Ammon's horn (tissue), 1 donor: ENCODE data around the gene RIBC1.
"Not testable (repeated sequence)": the region's sequence is repeated elsewhere in the genome, so short reads cannot be mapped to it uniquely, and the experiment has no call there.

Experiments
- DNase-seq: peaks from one replicate; pipeline ENCODE4 v3.0.0-alpha.2; 2016; ENCODE audit warnings: low spot score

RIBC1 gene

GRCh38 chrX:53422861-53423306 lies at the start of gene RIBC1:
Gene RIBC1, plus strand, starts transcription at chrX:53422873. Its CDS starts 3,404 bp downstream, at chrX:53426277.
- DNase-seq: no peak

DNA sequence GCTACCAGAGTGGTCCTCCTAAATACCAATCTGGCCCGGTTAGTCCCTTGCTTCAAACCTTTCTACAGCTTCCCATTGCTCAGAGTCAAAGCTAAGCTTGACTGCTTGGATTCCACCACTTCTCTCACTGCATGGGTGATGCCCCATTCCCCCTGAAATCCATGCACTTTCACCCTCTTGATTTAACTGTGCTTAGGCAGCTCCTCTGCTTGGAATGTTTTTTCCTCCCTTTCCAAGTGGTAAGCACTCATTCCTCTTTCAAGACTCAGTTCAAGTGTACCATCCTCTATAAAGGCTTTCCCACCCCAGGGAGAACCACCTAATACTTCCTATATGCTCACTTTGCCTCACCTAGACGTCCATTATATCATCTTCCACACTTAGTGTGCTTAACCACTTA lies 49.4 kb upstream of the RIBC1 start:
- DNase-seq: no peak

DNA sequence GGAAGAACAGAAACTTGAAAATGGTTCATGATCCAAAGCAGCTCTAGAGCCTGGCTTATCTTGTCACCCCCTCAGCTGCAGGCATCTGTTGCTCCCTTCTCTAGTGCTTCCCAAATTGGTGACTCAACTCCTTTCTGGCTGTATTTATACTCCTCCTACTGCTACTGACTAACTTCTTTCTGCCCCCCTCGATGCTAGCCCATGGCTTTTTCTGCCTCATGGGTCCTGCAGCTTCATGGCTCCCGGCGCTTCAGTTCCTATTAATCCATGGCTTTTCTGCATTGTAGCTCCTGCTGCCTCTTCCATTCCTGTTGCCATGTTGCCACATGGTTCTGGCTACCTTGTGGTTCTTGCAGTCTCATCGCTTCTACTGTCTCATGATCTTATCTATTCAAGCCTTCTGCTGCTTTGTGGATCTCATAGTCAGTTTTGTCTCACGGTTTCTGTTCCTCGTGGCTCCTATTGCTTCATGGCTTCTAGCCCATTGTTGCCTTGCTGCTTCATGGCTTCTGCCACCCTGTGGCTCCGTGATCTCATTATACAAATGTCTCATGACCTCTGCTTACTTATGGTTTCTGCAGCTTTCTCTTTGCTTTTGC lies 48.4 kb upstream of the RIBC1 start:
- DNase-seq: peak; percentile 36

DNA sequence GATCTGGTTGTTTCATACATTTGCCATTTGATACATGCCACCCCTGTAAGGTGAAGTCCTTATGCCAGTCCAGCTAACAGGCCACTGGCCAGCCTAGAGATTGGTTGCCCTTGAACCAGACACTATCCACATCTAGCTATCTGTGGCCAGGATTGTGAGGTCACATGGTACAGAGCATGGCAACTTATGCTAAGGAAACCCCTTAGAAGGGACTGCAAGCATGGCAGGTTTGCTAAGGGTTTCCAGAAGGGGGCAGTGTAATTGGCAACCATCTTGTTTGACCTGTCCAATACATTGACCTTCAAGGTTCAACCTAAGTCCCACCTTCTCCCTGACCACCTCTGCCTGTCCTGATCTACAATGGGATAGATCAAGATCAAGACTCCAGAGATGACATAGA lies 47.8 kb upstream of the RIBC1 start:
- DNase-seq: no peak

DNA sequence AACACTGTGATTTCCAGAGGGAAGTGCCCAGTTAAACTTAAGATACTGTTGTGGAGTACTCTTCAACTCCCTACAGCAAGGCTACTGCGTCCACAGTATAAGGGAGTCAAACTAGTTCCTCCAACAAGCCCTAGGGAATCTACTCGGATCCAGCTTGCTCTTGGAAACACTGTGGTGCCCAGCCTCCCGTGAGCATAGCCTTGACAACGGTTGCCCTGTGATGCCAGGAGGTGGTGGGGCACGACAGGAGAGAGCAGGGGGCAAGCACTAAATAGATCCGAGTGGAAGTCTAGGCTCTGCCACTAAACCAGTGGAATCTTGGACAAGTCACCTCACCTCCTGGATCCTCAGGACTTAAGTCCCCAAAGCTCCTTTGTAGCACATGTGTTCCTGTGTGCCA lies 45.8 kb upstream of the RIBC1 start:
- no peak for DNase-seq

- DNase-seq: no peak
Observed at GRCh38 chrX:53377464-53377863, 45.2 kb upstream of the RIBC1 start.

DNA sequence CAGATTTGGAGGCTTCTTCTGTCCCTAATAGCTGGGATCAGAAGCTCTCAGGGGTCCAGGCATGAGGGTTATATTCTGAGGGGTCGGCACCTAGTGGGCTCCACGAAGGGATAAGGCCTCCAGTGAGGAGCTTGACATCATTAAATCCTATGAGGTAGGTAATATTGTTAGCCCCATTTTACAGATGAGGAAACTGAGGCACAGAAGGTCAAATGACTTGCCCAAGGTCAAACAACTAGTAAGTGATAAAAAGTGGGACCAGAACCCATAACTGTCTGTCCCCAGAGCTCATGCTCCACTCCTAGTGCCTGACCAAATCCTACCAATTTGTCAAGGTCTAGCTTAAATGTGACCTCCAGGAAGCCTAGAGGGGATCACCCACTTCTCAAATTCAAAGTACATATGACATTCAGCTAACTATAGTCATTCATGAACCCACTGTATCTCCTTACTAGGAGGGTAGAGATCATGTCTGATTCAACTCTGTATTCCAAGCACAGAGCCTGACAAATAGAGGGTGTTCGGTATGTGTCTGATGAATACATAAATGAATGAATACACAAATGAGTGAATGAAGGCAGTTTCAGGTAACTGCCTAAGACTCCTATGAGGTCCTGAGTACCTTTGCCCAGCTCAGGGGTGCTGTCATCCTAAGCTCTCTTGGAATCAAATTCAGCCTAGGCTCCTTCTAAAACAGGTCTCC lies 43.5 kb upstream of the RIBC1 start:
- no peak for DNase-seq

DNA sequence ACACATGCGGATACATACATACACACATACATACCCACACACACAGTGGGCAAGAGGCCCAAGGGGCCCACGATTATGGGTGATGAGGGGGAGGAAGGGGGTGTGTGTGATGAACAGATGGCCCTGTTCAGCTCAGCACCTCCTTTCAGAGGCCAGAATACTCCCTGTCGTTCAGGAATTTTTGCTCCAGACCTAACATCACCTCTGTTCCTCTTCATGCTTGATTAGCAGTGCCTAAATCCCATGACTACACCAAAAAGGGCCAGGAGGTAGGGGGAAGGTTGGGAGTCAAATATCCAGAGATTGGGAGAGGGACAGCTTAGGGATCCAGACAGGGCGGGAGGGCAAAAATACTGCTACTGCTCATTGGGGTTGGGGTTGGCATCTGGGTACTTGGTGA lies 42.9 kb upstream of the RIBC1 start:
- DNase-seq: no peak

DNA sequence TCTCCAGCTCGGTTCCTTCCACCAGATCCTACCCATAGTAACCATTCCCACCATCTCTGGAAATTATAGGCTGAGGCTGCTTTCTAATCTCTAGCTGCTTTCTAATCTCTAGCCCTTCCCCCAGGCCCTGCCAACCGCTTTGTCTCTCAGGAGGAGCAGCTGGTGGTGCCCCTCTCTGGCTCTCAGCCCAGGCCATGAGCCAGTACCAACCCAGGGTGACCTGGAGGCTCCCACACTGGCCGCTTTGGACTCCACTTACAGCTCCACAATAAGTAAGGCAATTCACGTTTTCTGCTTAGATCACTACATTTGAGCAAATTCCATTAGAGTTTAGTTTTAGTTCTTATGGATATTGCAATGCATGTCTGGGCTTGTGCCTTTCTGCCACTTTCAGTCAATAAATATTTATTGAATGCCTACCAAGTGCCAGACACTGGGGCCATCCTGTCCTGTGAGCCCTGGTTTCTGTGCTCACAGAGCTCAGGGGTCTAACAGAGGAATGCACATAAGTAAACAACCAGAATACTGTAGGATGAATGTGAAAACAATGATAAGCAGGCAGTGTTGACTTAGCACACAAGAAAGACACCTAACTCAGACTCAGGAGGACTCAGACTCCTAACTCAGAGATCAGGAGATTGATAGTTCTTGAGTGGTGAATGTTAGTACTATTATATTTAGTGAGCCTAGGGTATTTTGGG lies 39.1 kb upstream of the RIBC1 start:
- peak; percentile 7 for DNase-seq

GRCh38 chrX:53395605-53396298 lies 26.9 kb upstream of the RIBC1 start:
- no peak for DNase-seq

GRCh38 chrX:53398216-53398615 lies 24.5 kb upstream of the RIBC1 start:
- DNase-seq: no peak

DNA sequence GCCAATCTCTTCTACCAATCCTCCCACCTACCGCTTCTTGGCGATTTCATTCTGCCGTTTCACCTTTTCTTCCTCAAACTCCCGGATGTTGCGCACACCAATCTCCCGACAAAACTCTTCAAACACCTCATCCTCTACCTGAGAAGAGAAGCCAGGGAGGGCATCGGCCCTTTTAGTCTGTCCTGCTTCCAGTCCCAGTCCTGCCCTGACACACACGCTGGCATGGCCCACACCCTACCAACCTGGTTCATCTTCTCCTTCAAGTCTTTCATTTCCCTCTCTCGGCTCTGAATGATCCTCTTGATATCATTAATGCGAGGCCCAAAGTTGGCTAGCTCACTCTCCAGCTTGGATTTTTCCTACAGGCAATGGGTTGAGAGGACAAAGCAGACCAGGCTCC lies 19.1 kb upstream of the RIBC1 start:
- DNase-seq: no peak

DNA sequence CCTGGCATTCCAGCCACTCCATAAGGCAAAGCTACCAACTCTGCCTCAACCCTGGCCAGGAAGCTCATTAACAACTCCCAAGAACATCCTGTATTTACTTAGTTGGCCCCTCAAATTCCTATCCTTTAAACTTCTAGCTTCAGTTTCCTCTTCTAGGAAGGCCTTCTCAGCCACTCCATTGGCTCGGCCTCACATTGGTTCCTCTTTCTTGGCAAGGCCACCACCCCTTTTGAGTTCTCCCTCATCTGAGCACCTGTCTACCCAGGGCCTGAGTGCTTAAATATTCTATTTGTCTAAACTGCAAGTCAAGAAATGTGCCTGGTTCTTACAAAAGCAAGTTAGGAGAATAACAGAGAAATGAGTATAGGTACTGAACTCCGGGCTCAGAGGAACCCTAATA lies 10.2 kb upstream of the RIBC1 start:
- DNase-seq: no peak

DNA sequence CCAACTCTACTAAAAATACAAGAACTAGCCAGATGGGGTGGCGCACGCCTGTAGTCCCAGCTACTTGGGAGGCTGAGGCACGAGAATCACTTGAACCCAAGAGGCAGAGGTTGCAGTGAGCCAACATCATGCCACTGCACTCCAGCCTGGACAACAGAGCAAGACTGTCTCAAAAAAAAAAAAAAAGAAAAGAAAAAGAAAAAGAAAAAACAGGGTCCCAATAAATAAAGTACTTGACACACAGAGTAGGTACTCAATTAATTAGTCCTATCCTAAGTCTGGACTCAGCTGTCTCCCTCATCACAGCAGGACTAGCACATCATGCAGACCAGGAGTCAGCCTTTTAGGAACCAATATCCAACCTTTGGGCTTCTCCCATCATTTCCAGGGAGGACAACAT lies 2.3 kb upstream of the RIBC1 start:
- not testable (repeated sequence) for DNase-seq

DNA sequence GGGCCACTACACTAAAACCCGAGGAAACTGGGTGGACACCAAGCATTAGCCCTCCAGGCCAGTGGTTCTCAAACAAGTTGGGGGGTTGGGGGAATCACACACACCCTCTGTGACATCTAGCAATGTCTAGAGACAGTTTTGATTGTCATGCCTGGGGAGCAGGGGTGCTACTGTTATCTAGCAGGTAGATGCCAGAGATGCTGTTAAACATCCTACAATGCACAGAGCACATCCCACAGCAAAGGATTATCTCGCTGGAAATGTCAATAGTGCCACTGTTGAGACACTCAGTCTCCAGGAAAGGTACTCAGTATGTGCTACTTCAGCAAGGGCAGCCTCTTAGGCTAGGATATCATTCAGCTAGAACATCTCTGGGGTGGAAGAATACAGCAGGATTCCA lies 1.5 kb upstream of the RIBC1 start:
- no peak for DNase-seq

DNA sequence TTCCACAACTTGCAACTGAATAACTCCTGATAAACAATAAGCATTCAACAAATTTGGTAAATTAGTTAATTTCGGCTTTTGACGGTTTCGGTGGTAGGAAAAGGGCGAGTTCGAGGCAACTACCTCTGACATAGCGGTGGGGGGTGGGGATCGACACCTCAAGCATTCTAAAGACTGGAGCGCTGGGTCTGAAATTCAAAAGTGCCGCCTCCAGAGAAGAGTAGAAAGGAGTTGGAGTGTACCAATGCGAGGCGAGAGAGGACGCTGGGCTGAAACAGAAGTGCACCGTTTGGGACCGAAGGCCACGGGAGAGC lies 944 bp upstream of the RIBC1 start:
- DNase-seq: no peak

DNA sequence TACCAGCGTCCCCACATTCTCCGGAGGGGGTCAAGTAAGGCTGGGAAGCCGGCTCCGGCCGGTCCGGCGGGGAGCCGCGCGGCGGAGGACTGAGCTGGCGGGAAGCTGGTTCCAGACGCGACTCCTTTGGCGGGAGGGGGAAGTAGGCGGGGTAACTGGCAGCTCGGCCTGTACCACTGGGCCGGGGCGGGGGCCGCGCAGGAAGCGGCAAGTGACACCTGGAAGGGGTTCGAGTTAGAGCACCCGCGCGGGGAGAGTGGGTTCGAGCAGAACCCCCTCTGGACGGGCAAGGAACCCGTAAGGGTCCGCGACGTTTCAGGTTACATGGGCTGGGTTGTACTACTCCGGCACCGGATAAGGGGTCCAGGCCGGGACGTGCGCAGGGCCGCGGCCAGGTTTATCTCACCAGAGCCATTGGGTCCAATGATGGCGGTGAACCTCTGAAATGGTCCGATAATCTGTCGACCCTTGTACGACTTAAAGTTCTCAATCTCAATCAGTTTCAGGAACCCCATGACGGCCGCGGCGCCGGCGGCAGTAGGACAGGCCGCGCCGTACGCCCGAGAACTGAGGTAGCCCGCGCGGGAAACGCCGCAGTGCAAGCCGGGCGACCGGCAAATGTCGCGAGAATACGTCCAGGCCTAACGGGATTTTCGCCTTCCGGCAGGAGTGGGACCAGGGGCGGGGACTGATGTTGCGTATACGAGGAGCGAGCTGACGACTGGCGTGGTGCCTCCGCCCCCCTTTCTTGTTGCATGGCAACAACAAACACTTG lies 400 bp upstream of the RIBC1 start, which contains the start of gene SMC1A:
Gene SMC1A (minus strand): TSS at position 569 of the 775 bp plus-strand sequence. CDS start 54 bp downstream, at position 515.
- peak; percentile 97 for DNase-seq

- no peak for DNase-seq
Observed at GRCh38 chrX:53429755-53430154, 7.1 kb downstream of the RIBC1 start.

DNA sequence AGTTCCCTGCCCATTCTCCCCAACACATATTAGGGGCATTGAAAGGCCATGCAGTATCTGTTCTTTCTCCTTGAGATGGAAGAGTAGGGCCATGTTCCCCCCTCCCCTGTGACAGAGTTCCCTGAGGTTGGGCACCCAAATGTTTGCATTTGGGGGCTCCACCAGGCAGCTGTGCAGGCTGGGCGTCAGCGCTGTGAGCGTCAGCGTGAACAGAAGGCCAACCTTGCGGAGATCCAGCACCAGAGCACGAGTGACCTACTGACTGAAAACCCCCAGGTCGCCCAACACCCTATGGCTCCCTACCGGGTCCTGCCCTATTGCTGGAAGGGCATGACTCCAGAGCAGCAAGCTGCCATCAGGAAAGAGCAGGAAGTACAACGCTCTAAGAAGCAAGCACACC lies 7.6 kb downstream of the RIBC1 start:
- no peak for DNase-seq

DNA sequence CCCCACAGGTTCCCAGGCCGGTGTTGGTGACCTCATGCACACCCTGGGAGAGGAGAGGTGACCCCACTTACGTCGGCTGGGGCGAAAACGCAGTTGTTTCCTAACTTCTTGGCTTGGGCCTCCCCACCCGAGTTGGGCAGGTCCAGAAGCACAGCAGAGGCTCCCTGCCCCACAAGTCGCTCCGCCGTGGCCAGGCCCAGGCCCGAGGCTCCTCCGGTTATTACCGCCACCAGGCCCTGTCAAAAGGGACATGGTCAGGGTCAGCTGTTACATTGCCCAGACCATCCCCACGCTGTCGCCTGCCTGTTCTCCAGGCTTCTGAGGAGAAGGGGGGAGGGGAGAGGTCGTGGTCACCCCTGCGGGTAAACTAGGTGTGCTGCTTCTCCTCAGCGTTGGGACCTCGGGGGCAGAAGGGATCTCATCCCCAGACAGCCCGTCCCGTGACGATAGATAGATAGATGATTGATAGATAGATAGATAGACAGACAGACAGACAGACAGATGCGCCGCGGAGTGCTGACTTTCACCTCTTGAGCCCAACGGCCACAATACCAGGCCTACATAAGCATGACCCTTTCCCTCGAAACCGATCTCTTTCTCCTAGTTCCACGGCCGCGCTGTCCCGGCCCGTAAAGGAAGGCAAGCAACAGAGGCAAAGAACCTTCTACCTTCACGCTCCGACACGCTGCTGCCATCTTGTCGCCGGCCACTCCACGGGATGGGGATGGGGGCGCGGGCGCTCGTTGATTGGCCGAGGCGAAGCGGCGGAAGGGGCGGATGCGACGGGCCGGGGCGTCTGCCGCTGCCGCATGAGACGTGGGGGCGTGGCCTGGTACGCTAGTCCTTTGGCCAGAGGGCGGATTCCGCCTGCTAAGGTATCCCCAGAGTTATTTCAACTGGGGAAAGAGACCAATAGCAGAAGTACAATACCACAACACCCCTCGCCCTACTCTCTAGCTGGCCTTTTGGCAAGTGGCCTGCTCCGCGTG lies 11.3 kb downstream of the RIBC1 start, which contains the start of gene HSD17B10:
Gene HSD17B10 (minus strand): TSS at position 720 of the 989 bp plus-strand sequence. CDS start 25 bp downstream, at position 695.
- peak; percentile 92 for DNase-seq

DNA sequence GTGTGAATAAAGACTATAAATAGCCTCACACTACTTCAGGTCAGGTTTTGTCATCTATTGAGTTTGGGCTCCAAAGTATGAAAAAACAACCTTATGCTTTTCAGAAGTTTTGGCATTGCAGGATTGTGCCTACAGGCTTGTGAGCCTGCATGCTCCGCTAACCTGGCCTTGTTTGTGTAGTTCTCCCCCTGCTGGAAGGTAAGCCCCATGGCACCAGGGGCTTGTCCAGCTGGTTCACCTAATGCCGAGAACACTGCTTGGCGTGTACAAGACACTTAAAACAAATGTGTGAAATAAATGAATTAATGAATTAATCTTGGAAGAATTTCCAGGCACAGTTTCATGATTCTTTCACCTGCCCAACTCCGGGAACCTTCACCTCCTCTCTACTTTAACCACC lies 13.3 kb downstream of the RIBC1 start:
- DNase-seq: peak; percentile 62
